ENCODE results near the gene IQGAP2. TPM values are rescaled to one million over a fixed set of nuclear protein-coding genes. Genes with fewer than 3 reads are reported as not detected.

The IQGAP2 gene
- total and polyA plus RNA-seq, 5 donors from 2014 or later, result 53.9 to 214 (median 61.4) TPM

- no peaks in the 10 kb centered on the region for H3K9me3 ChIP-seq (ENCODE audit: control insufficient read depth in 2 of 2, low read length in 2 of 2)
- no peaks in the 10 kb centered on the region for H3K9me3 Mint-ChIP-seq
- H3K27me3 ChIP-seq (ENCODE audit: control insufficient read depth, insufficient read depth, low read length), result no peaks in the 10 kb centered on the region
- H3K27me3 Mint-ChIP-seq, result peaks cover 5% of the 10 kb centered on the region
- peaks cover 61% of the 10 kb centered on the region for H3K4me1 ChIP-seq (ENCODE audit: control insufficient read depth, insufficient read depth, low read length, poor library complexity, severe bottlenecking)
- H3K36me3 Mint-ChIP-seq, result peaks cover 8% of the 10 kb centered on the region
- peaks cover 9% of the 10 kb centered on the region for H3K36me3 ChIP-seq (ENCODE audit: control insufficient read depth, insufficient read depth, low read length)
- peak overlapping the region; percentile 88 to 95 (median 92) for H3K4me3 Mint-ChIP-seq
- DNase-seq (no peak), ATAC-seq (ENCODE audit: low read depth in 2 of 2) (no peak)
- peak overlapping the region; percentile 90 to 95 (median 92) for H3K27ac Mint-ChIP-seq
- H3K27ac ChIP-seq (ENCODE audit: insufficient read depth, low read length, poor library complexity, severe bottlenecking), result peak overlapping the region; percentile 93
- H3K4me3 ChIP-seq (ENCODE audit: low read depth, low read length), result peak overlapping the region; percentile 94
- peaks cover 26 to 80% (median 67%) of the 10 kb centered on the region in 4 donors for H3K4me1 Mint-ChIP-seq
These were observed 2.9 kb downstream of the IQGAP2 start for GRCh38 chr5:76406014-76406413.

GRCh38 chr5:76406673-76407072 lies 3.6 kb downstream of the IQGAP2 start:
- no peak for ATAC-seq (ENCODE audit: low read depth in 2 of 2)
- Histone ChIP-seq H3K27me3 (ENCODE audit: control insufficient read depth, insufficient read depth, low read length) (no peaks in the 10 kb centered on the region), H3K4me1 (ENCODE audit: control insufficient read depth, insufficient read depth, low read length, poor library complexity, severe bottlenecking) (peaks cover 60% of the 10 kb centered on the region), H3K4me3 (ENCODE audit: low read depth, low read length) (peak overlapping the region; percentile 94), H3K9me3 (ENCODE audit: control insufficient read depth in 2 of 2, low read length in 2 of 2) (no peaks in the 10 kb centered on the region), H3K36me3 (ENCODE audit: control insufficient read depth, insufficient read depth, low read length) (peaks cover 15% of the 10 kb centered on the region), H3K27ac (ENCODE audit: insufficient read depth, low read length, poor library complexity, severe bottlenecking) (peak overlapping the region; percentile 93)
- no peak for DNase-seq
- peak overlapping the region; percentile 88 to 95 (median 92) for H3K4me3 Mint-ChIP-seq
- peaks cover 14% of the 10 kb centered on the region for H3K36me3 Mint-ChIP-seq
- no peaks in the 10 kb centered on the region for H3K9me3 Mint-ChIP-seq
- H3K4me1 Mint-ChIP-seq, result peaks cover 26 to 80% (median 68%) of the 10 kb centered on the region in 4 donors
- peaks cover 5% of the 10 kb centered on the region for H3K27me3 Mint-ChIP-seq
- peak overlapping the region; percentile 26 to 92 (median 91) for H3K27ac Mint-ChIP-seq

GRCh38 chr5:76408104-76408654 lies 5.1 kb downstream of the IQGAP2 start:
- Histone ChIP-seq H3K36me3 (ENCODE audit: control insufficient read depth, insufficient read depth, low read length) (peaks cover 21% of the 10 kb centered on the region), H3K27ac (ENCODE audit: insufficient read depth, low read length, poor library complexity, severe bottlenecking) (peak overlapping the region; percentile 26), H3K4me1 (ENCODE audit: control insufficient read depth, insufficient read depth, low read length, poor library complexity, severe bottlenecking) (peaks cover 51% of the 10 kb centered on the region), H3K27me3 (ENCODE audit: control insufficient read depth, insufficient read depth, low read length) (no peaks in the 10 kb centered on the region), H3K9me3 (ENCODE audit: control insufficient read depth in 2 of 2, low read length in 2 of 2) (no peaks in the 10 kb centered on the region), H3K4me3 (ENCODE audit: low read depth, low read length) (peak overlapping the region; percentile 33)
- Mint-ChIP-seq H3K4me1 (peaks cover 37 to 85% (median 71%) of the 10 kb centered on the region in 4 donors), H3K27me3 (no peaks in the 10 kb centered on the region), H3K4me3 (peak overlapping the region; percentile 27 to 89 (median 46)), H3K27ac (peak overlapping the region; percentile 10 to 92 (median 89)), H3K36me3 (peaks cover 18% of the 10 kb centered on the region), H3K9me3 (no peaks in the 10 kb centered on the region)
- ATAC-seq (ENCODE audit: low read depth in 2 of 2) (no peak), DNase-seq (no peak)

- Mint-ChIP-seq H3K4me1 (peaks cover 43 to 92% (median 73%) of the 10 kb centered on the region in 4 donors), H3K4me3 (peak overlapping the region in 1 of 4 donors; percentile 18), H3K27ac (no peak overlapping the region)
These were observed 9.4 kb downstream of the IQGAP2 start for GRCh38 chr5:76412511-76412910.

GRCh38 chr5:76413746-76414145 lies 10.7 kb downstream of the IQGAP2 start:
- no peak overlapping the region for H3K27ac ChIP-seq (ENCODE audit: insufficient read depth, low read length, poor library complexity, severe bottlenecking)
- peaks cover 37% of the 10 kb centered on the region for H3K36me3 ChIP-seq (ENCODE audit: control insufficient read depth, insufficient read depth, low read length)
- no peaks in the 10 kb centered on the region for H3K9me3 ChIP-seq (ENCODE audit: control insufficient read depth in 2 of 2, low read length in 2 of 2)
- H3K4me3 ChIP-seq (ENCODE audit: low read depth, low read length), result no peak overlapping the region
- peaks cover 13% of the 10 kb centered on the region for H3K4me1 ChIP-seq (ENCODE audit: control insufficient read depth, insufficient read depth, low read length, poor library complexity, severe bottlenecking)
- ATAC-seq (ENCODE audit: low read depth in 2 of 2) (no peak), DNase-seq (no peak)
- H3K9me3 Mint-ChIP-seq, result peaks cover 0 to 1% (median 0%) of the 10 kb centered on the region in 7 donors
- peaks cover 23% of the 10 kb centered on the region for H3K36me3 Mint-ChIP-seq
- H3K27me3 ChIP-seq (ENCODE audit: control insufficient read depth, insufficient read depth, low read length), result no peaks in the 10 kb centered on the region
- H3K27ac Mint-ChIP-seq, result peak overlapping the region; percentile 1 to 80 (median 62)
- H3K27me3 Mint-ChIP-seq, result no peaks in the 10 kb centered on the region
- H3K4me3 Mint-ChIP-seq, result peak overlapping the region in 2 of 4 donors; percentile 43 to 68
- peaks cover 39 to 88% (median 73%) of the 10 kb centered on the region in 4 donors for H3K4me1 Mint-ChIP-seq

More at GRCh38 chr5:76412511-76412910, 9.4 kb downstream of the IQGAP2 start:
- Histone ChIP-seq H3K36me3 (ENCODE audit: control insufficient read depth, insufficient read depth, low read length) (peaks cover 37% of the 10 kb centered on the region), H3K27ac (ENCODE audit: insufficient read depth, low read length, poor library complexity, severe bottlenecking) (no peak overlapping the region), H3K4me3 (ENCODE audit: low read depth, low read length) (no peak overlapping the region), H3K9me3 (ENCODE audit: control insufficient read depth in 2 of 2, low read length in 2 of 2) (no peaks in the 10 kb centered on the region), H3K4me1 (ENCODE audit: control insufficient read depth, insufficient read depth, low read length, poor library complexity, severe bottlenecking) (peaks cover 25% of the 10 kb centered on the region), H3K27me3 (ENCODE audit: control insufficient read depth, insufficient read depth, low read length) (no peaks in the 10 kb centered on the region)
- peaks cover 21% of the 10 kb centered on the region for H3K36me3 Mint-ChIP-seq
- peaks cover 0 to 1% (median 0%) of the 10 kb centered on the region in 7 donors for H3K9me3 Mint-ChIP-seq
- no peaks in the 10 kb centered on the region for H3K27me3 Mint-ChIP-seq
- DNase-seq (no peak), ATAC-seq (ENCODE audit: low read depth in 2 of 2) (no peak)

- no peaks in the 10 kb centered on the region for H3K27me3 Mint-ChIP-seq
These were observed 11.7 kb downstream of the IQGAP2 start for GRCh38 chr5:76414788-76415187.

GRCh38 chr5:76415855-76416254 lies 12.8 kb downstream of the IQGAP2 start:
- H3K9me3 ChIP-seq (ENCODE audit: control insufficient read depth in 2 of 2, low read length in 2 of 2), result no peaks in the 10 kb centered on the region
- peaks cover 14% of the 10 kb centered on the region for H3K4me1 ChIP-seq (ENCODE audit: control insufficient read depth, insufficient read depth, low read length, poor library complexity, severe bottlenecking)
- Mint-ChIP-seq H3K27me3 (no peaks in the 10 kb centered on the region), H3K27ac (peak overlapping the region; percentile 34 to 80 (median 53)), H3K9me3 (peaks cover 0 to 1% (median 0%) of the 10 kb centered on the region in 7 donors), H3K4me3 (peak overlapping the region in 3 of 4 donors; percentile 4 to 58 (median 21)), H3K4me1 (peaks cover 38 to 83% (median 69%) of the 10 kb centered on the region in 4 donors), H3K36me3 (peaks cover 29% of the 10 kb centered on the region)
- peaks cover 36% of the 10 kb centered on the region for H3K36me3 ChIP-seq (ENCODE audit: control insufficient read depth, insufficient read depth, low read length)
- DNase-seq (no peak), ATAC-seq (ENCODE audit: low read depth in 2 of 2) (no peak)
- no peak overlapping the region for H3K4me3 ChIP-seq (ENCODE audit: low read depth, low read length)
- H3K27me3 ChIP-seq (ENCODE audit: control insufficient read depth, insufficient read depth, low read length), result no peaks in the 10 kb centered on the region
- H3K27ac ChIP-seq (ENCODE audit: insufficient read depth, low read length, poor library complexity, severe bottlenecking), result no peak overlapping the region

More at GRCh38 chr5:76414788-76415187, 11.7 kb downstream of the IQGAP2 start:
- DNase-seq (no peak), ATAC-seq (ENCODE audit: low read depth in 2 of 2) (no peak)
- H3K36me3 ChIP-seq (ENCODE audit: control insufficient read depth, insufficient read depth, low read length), result peaks cover 41% of the 10 kb centered on the region
- Mint-ChIP-seq H3K9me3 (peaks cover 0 to 1% (median 0%) of the 10 kb centered on the region in 7 donors), H3K27ac (peak overlapping the region; percentile 23 to 80 (median 26)), H3K4me1 (peaks cover 39 to 86% (median 72%) of the 10 kb centered on the region in 4 donors), H3K36me3 (peaks cover 26% of the 10 kb centered on the region), H3K4me3 (peak overlapping the region in 1 of 4 donors; percentile 30)
- H3K4me1 ChIP-seq (ENCODE audit: control insufficient read depth, insufficient read depth, low read length, poor library complexity, severe bottlenecking), result peaks cover 14% of the 10 kb centered on the region
- no peak overlapping the region for H3K4me3 ChIP-seq (ENCODE audit: low read depth, low read length)
- no peak overlapping the region for H3K27ac ChIP-seq (ENCODE audit: insufficient read depth, low read length, poor library complexity, severe bottlenecking)
- H3K9me3 ChIP-seq (ENCODE audit: control insufficient read depth in 2 of 2, low read length in 2 of 2), result no peaks in the 10 kb centered on the region
- H3K27me3 ChIP-seq (ENCODE audit: control insufficient read depth, insufficient read depth, low read length), result no peaks in the 10 kb centered on the region
